ENCODE results near the gene CEP20.

DNA sequence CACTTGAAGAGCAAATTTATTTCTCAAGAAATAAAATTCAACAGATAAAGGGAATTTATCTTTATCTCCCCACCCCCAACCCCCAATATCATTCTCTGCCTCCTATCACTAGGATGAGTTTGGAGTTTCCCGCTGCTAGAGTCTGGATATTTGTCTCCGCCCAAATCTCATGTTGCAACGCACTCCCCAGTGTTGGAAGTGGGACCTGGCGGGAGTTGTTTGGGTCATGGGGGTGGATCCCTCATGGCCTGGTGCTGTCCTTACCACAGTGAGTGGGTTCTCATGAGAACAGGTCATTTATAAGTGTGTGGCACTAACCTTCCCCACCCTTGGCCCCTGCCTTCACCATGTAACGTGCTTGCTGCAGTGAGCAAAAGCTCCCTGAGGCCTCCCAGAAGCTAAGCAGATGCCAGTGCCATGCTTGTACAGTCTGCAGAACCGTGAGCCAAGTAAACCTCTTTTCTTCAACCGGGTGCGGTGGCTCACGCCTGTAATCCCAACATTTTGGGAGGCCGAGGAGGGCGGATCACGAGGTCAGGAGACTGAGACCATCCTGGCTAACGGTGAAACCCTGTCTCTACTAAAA is 6.5 kb downstream of the CEP20 start:
- no peak for TF ChIP-seq EZH2 (IDR thresholded peaks at IDR 0.05; ENCODE audit: insufficient read depth, poor library complexity, severe bottlenecking)
- TF ChIP-seq EZH2phosphoT487 (IDR thresholded peaks at IDR 0.05; ENCODE audit: insufficient read depth, low read depth) = no peak
